ENCODE data around the gene PTPRN2. TPM values are rescaled to one million over a fixed set of nuclear protein-coding genes. Genes with fewer than 3 reads are reported as not detected.

Gene PTPRN2
- total RNA-seq, 2 experiments from 2014 or later, result 0.70 TPM; not detected in 1

DNA sequence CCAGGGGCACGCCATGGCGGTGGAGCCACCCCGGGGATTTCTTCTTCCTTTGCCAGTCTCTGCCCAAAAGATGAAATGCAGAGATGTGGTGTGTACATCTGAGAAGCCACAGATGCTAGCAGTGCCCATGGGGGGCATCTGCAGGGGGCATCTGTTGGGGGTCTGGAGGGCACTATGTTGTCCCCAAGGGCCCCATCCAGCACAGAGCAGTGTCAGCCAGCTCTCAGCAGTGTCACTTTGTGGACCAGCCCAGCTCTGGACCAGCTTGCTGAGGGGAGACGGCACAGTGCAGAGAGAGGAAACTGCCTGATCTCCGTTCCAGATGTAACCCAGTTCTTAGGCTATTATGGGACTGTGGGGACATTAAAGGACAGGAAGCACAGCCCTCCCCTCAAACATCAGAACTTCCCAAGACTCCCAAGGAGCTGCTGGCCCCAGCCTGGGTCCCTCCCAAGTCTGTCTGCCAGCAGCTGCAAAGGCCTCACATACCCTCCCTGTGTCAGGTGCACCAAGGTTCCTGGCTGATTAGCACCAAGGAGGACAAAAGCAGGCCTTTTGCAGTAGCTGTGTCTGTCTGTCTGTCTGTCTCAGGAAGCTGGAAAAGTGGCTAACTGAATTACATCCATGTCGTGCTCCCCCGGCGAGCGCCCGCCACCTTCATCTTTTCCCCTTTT, 536.5 kb downstream of the PTPRN2 start:
- ChIA-PET POLR2A (no interaction called here), CTCF (ENCODE audit: unreplicated experiment) (no interaction called here)
- no peaks in the 10 kb centered on the region for H3K36me3 ChIP-seq (ENCODE audit: insufficient read depth, low read length)
- TF ChIP-seq EZH2phosphoT487 (IDR thresholded peaks at IDR 0.05; ENCODE audit: borderline replicate concordance, low read depth, low read length) (no peak), CTCF (conservative IDR thresholded peaks at IDR 0.05; ENCODE audit: low read length) (no peak)
- H3K4me2 ChIP-seq (ENCODE audit: low read length), result no peak overlapping the region
- no peaks in the 10 kb centered on the region for H3K9me2 ChIP-seq (ENCODE audit: insufficient read depth, low read length)
- H3K79me2 ChIP-seq (ENCODE audit: insufficient read depth, low read depth, low read length), result no peaks in the 10 kb centered on the region
- no peak for DNase-seq (ENCODE audit: low spot score)
- no TSS peak for BruUV-seq (replicated peaks)
- no peak overlapping the region for H3K4me3 ChIP-seq (ENCODE audit: low read depth, low read length, poor library complexity, severe bottlenecking)
- H3K9me3 ChIP-seq (ENCODE audit: low read length), result no peaks in the 10 kb centered on the region
- intact Hi-C loops (cut with micrococcal nuclease; ENCODE audit: unreplicated experiment), result no loop called here
- H2AFZ ChIP-seq (ENCODE audit: low read length), result no peak overlapping the region
- H3K27ac ChIP-seq (ENCODE audit: low read depth, low read length, poor library complexity, severe bottlenecking), result no peak overlapping the region
- H4K20me1 ChIP-seq (ENCODE audit: insufficient read depth, low read length), result no peaks in the 10 kb centered on the region
- no peaks in the 10 kb centered on the region for H3K4me1 ChIP-seq (ENCODE audit: insufficient read depth, low read length, poor library complexity, severe bottlenecking)

DNA sequence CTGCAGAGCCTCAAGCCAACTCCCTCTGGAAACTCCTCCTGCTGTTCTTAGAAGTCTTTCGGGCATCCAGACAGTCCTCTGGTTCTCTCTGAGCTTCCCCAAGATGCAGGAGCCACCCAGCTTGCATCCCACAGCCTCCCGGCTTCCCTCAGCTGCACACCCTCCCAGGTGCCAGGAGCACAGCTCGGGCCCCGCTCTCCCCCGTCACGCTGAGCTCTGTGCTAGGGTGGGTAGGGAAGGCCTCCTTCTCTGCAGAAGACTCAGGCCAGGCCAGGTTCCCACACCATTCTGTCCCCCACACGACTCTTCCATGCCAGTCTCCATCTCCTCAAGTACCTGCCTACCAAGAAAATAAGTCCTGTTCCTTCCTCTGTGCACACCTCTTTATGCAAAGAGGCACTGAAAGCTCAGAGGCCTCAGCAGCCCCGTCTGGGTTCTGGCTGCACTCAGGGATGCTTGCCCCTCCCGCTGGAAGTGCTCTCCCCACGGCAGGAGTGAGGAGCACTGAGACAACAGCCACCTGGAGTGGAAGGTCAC, 537.1 kb downstream of the PTPRN2 start:
- no peaks in the 10 kb centered on the region for H3K9me2 ChIP-seq (ENCODE audit: insufficient read depth, low read length)
- no peak for DNase-seq (ENCODE audit: low spot score)
- H3K9me3 ChIP-seq (ENCODE audit: low read length), result no peaks in the 10 kb centered on the region
- no TSS peak for BruUV-seq (replicated peaks)
- H3K36me3 ChIP-seq (ENCODE audit: insufficient read depth, low read length), result no peaks in the 10 kb centered on the region
- no peak overlapping the region for H3K4me3 ChIP-seq (ENCODE audit: low read depth, low read length, poor library complexity, severe bottlenecking)
- no peaks in the 10 kb centered on the region for H3K79me2 ChIP-seq (ENCODE audit: insufficient read depth, low read depth, low read length)
- H3K4me2 ChIP-seq (ENCODE audit: low read length), result no peak overlapping the region
- no peaks in the 10 kb centered on the region for H4K20me1 ChIP-seq (ENCODE audit: insufficient read depth, low read length)
- H3K27ac ChIP-seq (ENCODE audit: low read depth, low read length, poor library complexity, severe bottlenecking), result no peak overlapping the region
- H3K4me1 ChIP-seq (ENCODE audit: insufficient read depth, low read length, poor library complexity, severe bottlenecking), result no peaks in the 10 kb centered on the region
- TF ChIP-seq EZH2phosphoT487 (IDR thresholded peaks at IDR 0.05; ENCODE audit: borderline replicate concordance, low read depth, low read length) (no peak), CTCF (conservative IDR thresholded peaks at IDR 0.05; ENCODE audit: low read length) (no peak)
- intact Hi-C loops (cut with micrococcal nuclease; ENCODE audit: unreplicated experiment), result no loop called here
- no peak overlapping the region for H2AFZ ChIP-seq (ENCODE audit: low read length)
- POLR2A ChIA-PET, result no interaction called here
- CTCF ChIA-PET (ENCODE audit: unreplicated experiment), result no interaction called here

DNA sequence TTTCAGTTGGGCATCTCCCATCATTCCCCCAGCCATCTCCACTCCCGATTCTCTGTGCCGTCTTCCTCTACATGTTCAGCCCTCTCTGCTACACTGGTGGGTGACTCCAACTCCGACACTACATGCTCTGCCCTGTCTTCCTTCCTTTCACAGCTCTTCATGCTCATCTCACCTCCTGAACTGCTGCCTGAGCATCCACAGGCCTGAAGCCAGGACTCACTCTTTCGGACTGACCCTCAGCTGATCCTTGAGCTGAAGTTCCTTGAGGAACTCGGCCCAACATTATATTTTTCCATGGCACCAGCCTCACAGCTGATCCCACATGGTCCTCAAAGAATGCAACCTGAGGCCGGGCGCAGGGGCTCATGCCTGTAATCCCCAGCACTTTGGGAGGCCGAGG, 538.4 kb downstream of the PTPRN2 start:
- no TSS peak for BruUV-seq (replicated peaks)
- H3K36me3 ChIP-seq (ENCODE audit: insufficient read depth, low read length), result no peaks in the 10 kb centered on the region
- no peak overlapping the region for H3K4me3 ChIP-seq (ENCODE audit: low read depth, low read length, poor library complexity, severe bottlenecking)
- intact Hi-C loops (cut with micrococcal nuclease; ENCODE audit: unreplicated experiment), result no loop called here
- H3K4me2 ChIP-seq (ENCODE audit: low read length), result no peak overlapping the region
- POLR2A ChIA-PET, result no interaction called here
- H3K4me1 ChIP-seq (ENCODE audit: insufficient read depth, low read length, poor library complexity, severe bottlenecking), result no peaks in the 10 kb centered on the region
- CTCF ChIA-PET (ENCODE audit: unreplicated experiment), result no interaction called here
- TF ChIP-seq CTCF (conservative IDR thresholded peaks at IDR 0.05; ENCODE audit: low read length), result no peak
- no peak for TF ChIP-seq EZH2phosphoT487 (IDR thresholded peaks at IDR 0.05; ENCODE audit: borderline replicate concordance, low read depth, low read length)
- H3K9me3 ChIP-seq (ENCODE audit: low read length), result no peaks in the 10 kb centered on the region
- no peak for DNase-seq (ENCODE audit: low spot score)
- H4K20me1 ChIP-seq (ENCODE audit: insufficient read depth, low read length), result no peaks in the 10 kb centered on the region
- H3K27ac ChIP-seq (ENCODE audit: low read depth, low read length, poor library complexity, severe bottlenecking), result no peak overlapping the region
- H2AFZ ChIP-seq (ENCODE audit: low read length), result no peak overlapping the region
- H3K79me2 ChIP-seq (ENCODE audit: insufficient read depth, low read depth, low read length), result no peaks in the 10 kb centered on the region
- H3K9me2 ChIP-seq (ENCODE audit: insufficient read depth, low read length), result no peaks in the 10 kb centered on the region

Measured in OCI-LY7 (cell line).